GM10266 (cell line): Measurements from ENCODE around the gene GFY.
"Not testable (repeated sequence)": the region's sequence is repeated elsewhere in the genome, so short reads cannot be mapped to it uniquely, and the experiment has no call there.

Source experiments
- DNase-seq: peaks from one replicate; pipeline ENCODE4 v3.0.0; 2012; ENCODE audit errors: extremely low spot score
- TF ChIP-seq, protein P1 (sequence below): IDR thresholded peaks from 2 replicates; pipeline ENCODE4 v1.5.1; 2012; ENCODE audit warnings: mild to moderate bottlenecking, low read depth; ENCODE audit not compliant: control insufficient read depth, insufficient read depth; ENCODE audit errors: missing control alignments

GFY gene

DNA sequence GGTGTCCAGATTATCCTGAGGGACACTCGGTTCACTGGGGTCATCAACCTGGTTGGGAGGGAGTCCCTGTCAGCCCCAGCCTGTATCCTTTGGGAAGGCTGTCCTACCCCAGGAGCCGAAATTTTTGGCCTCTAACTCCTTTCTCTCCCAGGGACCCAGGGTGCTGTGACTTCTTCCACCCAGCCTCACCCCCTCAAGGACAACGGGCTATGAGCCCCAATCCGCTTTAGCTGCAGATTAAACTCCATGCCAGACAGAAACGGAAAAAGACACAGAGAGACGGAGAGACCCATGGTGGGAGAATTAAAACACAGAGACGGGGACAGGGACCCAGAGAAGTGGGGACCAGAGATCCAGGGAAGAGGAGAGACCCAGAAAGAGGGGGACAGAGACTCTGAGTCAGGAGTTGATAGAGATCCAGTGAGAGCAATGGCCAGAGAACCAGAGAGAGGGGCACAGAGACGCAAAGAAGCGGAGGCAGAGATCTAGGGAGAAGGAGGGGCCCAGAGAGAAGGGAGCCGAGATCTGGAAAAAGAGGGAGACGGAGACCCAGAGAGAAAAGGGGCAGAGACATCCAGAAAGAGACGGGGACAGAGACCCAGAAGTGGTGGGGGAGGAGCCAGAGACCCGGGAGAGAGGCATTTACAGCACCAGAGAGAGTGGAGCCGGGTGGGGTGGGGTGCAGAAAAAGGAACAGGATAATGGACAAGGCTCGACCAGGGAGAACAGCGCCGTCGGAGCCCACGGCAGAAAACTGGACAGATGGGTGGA is 15.4 kb downstream of the GFY start:
- TF ChIP-seq, protein P1, sequence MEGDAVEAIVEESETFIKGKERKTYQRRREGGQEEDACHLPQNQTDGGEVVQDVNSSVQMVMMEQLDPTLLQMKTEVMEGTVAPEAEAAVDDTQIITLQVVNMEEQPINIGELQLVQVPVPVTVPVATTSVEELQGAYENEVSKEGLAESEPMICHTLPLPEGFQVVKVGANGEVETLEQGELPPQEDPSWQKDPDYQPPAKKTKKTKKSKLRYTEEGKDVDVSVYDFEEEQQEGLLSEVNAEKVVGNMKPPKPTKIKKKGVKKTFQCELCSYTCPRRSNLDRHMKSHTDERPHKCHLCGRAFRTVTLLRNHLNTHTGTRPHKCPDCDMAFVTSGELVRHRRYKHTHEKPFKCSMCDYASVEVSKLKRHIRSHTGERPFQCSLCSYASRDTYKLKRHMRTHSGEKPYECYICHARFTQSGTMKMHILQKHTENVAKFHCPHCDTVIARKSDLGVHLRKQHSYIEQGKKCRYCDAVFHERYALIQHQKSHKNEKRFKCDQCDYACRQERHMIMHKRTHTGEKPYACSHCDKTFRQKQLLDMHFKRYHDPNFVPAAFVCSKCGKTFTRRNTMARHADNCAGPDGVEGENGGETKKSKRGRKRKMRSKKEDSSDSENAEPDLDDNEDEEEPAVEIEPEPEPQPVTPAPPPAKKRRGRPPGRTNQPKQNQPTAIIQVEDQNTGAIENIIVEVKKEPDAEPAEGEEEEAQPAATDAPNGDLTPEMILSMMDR = no peak
- no peak for DNase-seq

DNA sequence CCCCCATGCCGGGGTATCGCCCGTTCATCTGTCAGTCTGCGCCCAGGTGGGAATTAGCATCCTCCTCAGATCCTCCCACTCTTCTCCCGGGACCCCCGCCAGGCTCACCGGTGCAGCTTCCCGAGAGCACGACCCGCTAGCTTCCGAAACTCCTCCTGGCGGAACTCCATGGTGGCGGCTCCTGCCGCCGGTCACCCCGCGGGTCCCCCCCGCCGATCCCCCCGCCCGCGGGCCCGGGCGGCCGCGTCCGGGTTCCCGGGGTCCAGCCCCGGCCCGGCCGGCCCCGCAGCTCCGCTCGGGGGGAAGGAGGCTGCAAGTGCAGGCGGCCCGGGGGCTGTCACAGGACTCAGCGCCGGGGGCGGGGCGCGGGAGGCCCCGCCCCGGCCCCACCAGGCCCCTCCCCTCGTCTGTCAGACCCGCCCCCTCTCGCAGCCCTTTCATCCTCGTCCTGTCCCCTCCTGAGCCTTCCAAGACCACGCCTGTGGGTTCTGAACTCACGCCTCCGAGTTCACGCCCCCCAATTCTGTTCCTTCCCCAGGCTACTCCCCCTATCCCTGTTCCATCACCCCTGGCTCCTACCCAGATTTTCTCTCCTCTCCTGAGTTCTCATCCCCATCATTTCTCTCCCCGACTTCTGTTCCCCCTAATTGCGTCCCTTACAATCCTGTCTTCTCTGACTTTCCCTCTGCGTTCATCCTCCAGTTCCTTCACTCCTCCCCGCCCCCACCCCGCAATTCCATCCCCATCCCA is 16.2 kb downstream of the GFY start, which contains the start of gene SLC17A7:
SLC17A7 (minus strand) TSS at position 318 of the 750 bp plus-strand sequence; CDS start at position 170, 148 bp downstream.
- TF ChIP-seq, protein P1 = no peak
- peak; percentile 86 for DNase-seq

DNA sequence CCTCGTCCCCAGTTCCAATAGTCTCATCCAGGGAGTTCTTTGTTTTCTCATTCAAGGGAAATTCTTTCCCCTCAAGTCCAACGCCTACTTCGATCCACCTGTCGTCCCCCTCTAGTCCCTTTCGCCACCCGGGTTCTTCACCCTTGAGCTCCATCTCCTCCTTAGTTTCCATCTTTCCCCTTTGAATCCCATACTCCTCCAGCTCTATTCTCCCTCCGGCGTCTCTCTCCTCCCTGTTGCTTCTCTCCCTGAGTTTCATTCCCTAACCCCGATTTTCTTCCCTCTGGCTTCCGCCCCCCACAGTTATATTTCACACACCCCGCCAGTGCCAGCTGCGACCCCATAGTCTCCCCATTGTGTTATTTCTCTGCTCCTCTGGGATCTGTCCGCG is 16.8 kb downstream of the GFY start:
- DNase-seq = no peak
- TF ChIP-seq, protein P1 = no peak

DNA sequence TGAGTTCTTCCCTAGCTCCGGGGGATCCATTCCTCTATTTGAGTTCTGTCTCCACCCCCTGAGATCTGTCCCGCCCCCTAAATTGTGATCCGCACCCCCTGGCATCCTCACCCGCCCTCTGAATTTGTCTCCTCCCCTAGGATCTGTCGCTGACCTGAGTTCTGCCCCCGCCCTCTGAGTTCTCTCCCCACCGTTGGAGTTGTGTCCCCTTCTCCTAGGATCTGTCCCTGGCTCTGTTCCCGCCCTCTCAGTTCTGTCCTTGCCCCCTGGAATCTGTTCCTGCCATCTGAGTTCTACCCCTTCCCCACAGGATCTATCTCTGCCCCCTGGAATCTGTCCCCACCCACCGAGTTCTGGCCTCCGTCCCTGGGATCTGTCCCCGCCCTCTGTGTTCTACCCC is 17.2 kb downstream of the GFY start:
- TF ChIP-seq, protein P1 = no peak
- no peak for DNase-seq

DNA sequence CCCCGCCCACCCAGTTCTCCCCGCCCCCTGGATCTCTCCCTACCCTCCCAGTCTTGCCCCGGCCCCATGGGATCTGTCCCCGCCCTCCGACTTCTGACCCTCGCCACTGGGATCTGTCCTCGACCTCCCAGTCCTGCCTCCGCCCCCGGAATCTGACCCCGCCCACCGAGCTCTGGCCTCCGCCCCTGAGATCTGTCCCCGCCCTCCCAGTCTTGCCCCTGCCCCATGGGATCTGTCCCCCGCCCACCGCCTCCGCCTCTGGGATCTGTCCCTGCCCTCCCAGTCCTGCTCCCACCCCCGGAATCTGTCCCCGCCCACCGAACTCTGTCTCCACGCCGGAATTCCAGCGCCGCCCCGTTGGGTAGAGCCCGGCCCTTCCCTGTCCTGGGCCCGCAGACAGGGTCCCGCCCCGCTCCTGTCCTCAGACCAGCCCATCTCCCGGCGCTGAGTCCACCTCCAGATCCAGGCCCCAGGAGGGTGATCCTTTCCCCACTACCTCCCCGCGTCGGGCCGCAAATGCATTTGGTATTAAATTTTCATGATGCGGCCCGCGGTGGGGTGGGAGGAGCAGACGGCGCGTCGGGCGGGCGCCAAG is 17.7 kb downstream of the GFY start:
- TF ChIP-seq, protein P1 = no peak
- DNase-seq = peak; percentile 86

DNA sequence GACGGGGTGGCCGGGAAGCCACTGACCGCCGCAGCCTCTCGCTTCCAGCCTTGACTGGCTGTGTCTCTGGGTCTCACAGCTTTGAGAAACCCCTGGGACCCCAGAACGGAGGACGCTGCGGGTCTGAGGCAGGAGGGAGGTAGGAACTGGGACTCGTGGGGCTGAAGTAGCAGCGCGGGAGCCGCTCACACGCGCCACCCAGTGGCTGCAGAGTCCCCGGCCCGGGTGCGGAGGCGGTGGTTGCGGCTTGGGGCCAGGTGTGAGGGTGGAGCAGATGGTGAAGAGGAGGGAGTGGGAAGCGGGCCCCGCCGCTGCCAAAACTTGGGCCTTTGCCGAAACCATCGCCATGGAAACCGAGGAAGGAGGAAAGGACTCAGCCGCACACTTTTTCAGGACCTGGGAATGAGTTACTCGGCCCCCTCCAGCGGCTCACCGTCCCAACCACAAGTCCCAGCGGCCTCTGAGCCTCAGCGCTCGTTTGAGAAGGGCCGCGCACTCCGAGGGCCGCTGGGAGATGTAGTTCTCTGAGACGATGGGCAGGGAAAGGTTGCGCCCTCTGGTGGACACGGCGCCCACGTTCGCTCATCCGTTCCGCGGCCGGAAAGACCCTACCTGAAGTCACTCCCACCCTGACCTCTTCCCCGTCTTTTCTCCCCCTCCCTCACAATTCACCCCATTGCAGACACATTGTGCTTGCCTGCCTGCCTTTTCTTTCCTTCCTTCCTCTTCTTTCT is 18.3 kb downstream of the GFY start:
- TF ChIP-seq, protein P1 = peak; percentile 97
- DNase-seq = peak; percentile 94

DNA sequence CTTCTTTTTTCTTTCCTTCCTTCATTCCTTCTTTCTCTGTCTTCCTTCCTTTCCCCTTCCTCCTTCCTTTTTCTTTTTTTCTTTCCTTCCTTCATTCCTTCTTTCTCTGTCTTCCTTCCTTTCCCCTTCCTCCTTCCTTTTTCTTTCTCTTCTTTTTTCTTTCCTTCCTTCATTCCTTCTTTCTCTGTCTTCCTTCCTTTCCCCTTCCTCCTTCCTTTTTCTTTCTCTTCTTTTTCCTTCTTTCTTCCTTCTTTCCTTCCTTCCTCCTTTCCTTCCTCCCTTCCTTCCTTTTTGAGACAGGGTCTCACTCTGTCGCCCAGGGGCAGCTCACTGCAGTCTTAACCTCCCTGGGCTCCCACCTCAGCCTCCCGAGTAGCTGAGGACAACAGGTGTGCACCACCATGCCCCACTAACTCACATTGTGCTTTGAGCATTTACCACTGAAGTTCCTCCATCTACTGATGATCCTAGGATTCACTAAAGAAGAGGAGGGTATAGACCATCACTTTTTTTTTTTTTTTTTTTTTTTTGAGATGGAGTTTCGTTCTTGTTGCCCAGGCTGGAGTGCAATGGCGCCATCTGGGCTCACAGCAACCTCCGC is 19.0 kb downstream of the GFY start:
- DNase-seq = not testable (repeated sequence)
